ENCODE measurements around the gene TBC1D7.

GRCh38 chr6:13284646-13285045 is 43.7 kb downstream of the TBC1D7 start:
- TF ChIP-seq POLR2A (IDR thresholded peaks at IDR 0.05) (no peak), CTCF (IDR thresholded peaks at IDR 0.05) (no peak)

Measured in uterus (tissue), 2 donors.